Activated CD8-positive, alpha-beta T cell treated with anti-CD3 and anti-CD28 coated beads for 36 hours (primary cell): ENCODE data around the gene HLA-DRA. TPM values are rescaled to one million over a fixed set of nuclear protein-coding genes. Genes with fewer than 3 reads are reported as not detected.

Experiments
- ATAC-seq: fragments of 200-7000 bp; cut with Tn5 transposase; one replicate; pipeline ENCODE4 v1.10.0; 2021; ENCODE audit warnings: mild to moderate bottlenecking, moderate library complexity
- CTCF ChIA-PET: fragments of 350-600 bp; sonication (Branson Sonifier 250); formaldehyde crosslinking; loops from one replicate; lab custom pipeline; 2021; ENCODE audit warnings: antibody characterized with exemption; lab: Charles Lee
- POLR2A ChIA-PET: fragments of 350-600 bp; sonication (Branson Sonifier 250); formaldehyde crosslinking; loops from one replicate; lab custom pipeline; 2021; ENCODE audit warnings: antibody characterized with exemption; lab: Charles Lee
- DNase-seq: peaks from one replicate; pipeline ENCODE4 v3.0.0-alpha.2; 2020
- H3K27ac Mint-ChIP-seq: one replicate; pipeline ENCODE4 v1.8.0; 2021; ENCODE audit warnings: mild to moderate bottlenecking, mixed read lengths
- H3K27me3 Mint-ChIP-seq: one replicate; pipeline ENCODE4 v1.8.0; 2021; ENCODE audit warnings: mixed read lengths
- H3K36me3 Mint-ChIP-seq: one replicate; pipeline ENCODE4 v1.8.0; 2021; ENCODE audit warnings: low read depth, mixed read lengths
- H3K4me1 Mint-ChIP-seq: one replicate; pipeline ENCODE4 v1.8.0; 2021; ENCODE audit warnings: low read depth, mixed read lengths
- H3K4me3 Mint-ChIP-seq: one replicate; pipeline ENCODE4 v1.8.0; 2021; ENCODE audit warnings: mild to moderate bottlenecking, moderate library complexity, mixed read lengths
- H3K9me3 Mint-ChIP-seq: one replicate; pipeline ENCODE4 v1.8.0; 2021; ENCODE audit warnings: mixed read lengths
- CTCF ChIP-seq: fragments of 200-600 bp; IDR thresholded peaks from one replicate; pipeline ENCODE4 v1.8.0; 2022; ENCODE audit warnings: antibody characterized with exemption, mild to moderate bottlenecking
- intact Hi-C: fragments of 100-400 bp; cut with micrococcal nuclease; formaldehyde crosslinking; loops from one replicate; pipeline ENCODE4 v1.10.0; 2022
- total RNA-seq, 2 experiments: library from RNA; stranded (reverse); gene quantifications; one replicate each; pipeline ENCODE4 v1.2.3, GENCODE V29; 2021

The HLA-DRA gene
- total RNA-seq, 2 experiments from 2014 or later = 8.6 to 9.2 TPM

- peak; percentile 86 for DNase-seq
- ATAC-seq = peak; percentile 86
- POLR2A ChIA-PET = no interaction called here
- TF ChIP-seq CTCF = peak; percentile 90
- intact Hi-C loops = loop anchor here (2.0 to 5.0 kb wide), 2 partner anchors 283 to 384 kb away; no protein-coding TSS in a partner anchor
- Mint-ChIP-seq H3K36me3 (no peaks in the 10 kb centered on the region), H3K4me1 (no peaks in the 10 kb centered on the region), H3K4me3 (no peak overlapping the region), H3K27ac (no peak overlapping the region), H3K27me3 (peaks cover 42% of the 10 kb centered on the region), H3K9me3 (no peaks in the 10 kb centered on the region)
- CTCF ChIA-PET = interaction anchor here (0.7 to 6.2 kb wide), 52 partner anchors 10 to 467 kb away, joined by 3 to 68 read pairs (median 4); partner anchors contain the start of genes BTNL2, HLA-DQB1, HLA-DQB2 and HLA-DRA
Observed at GRCh38 chr6:32413427-32414047, 26.1 kb upstream of the HLA-DRA start.

- no peak overlapping the region for H3K4me3 Mint-ChIP-seq
- no peaks in the 10 kb centered on the region for H3K36me3 Mint-ChIP-seq
Observed at GRCh38 chr6:32415521-32416019, 24.1 kb upstream of the HLA-DRA start.

GRCh38 chr6:32416036-32416435 lies 23.7 kb upstream of the HLA-DRA start:
- no peak overlapping the region for H3K27ac Mint-ChIP-seq
- ChIA-PET CTCF (interaction anchor here (1.0 to 6.2 kb wide), 10 partner anchors 9 to 452 kb away, joined by 3 to 68 read pairs (median 11); partner anchors contain the start of genes BTNL2 and TAP2), POLR2A (no interaction called here)
- TF ChIP-seq CTCF = no peak
- H3K4me3 Mint-ChIP-seq = no peak overlapping the region
- H3K4me1 Mint-ChIP-seq = no peaks in the 10 kb centered on the region
- intact Hi-C loops = no loop called here
- DNase-seq = no peak
- no peaks in the 10 kb centered on the region for H3K9me3 Mint-ChIP-seq
- no peak for ATAC-seq
- no peaks in the 10 kb centered on the region for H3K36me3 Mint-ChIP-seq
- peaks cover 40% of the 10 kb centered on the region for H3K27me3 Mint-ChIP-seq

More at GRCh38 chr6:32415521-32416019, 24.1 kb upstream of the HLA-DRA start:
- peak; percentile 99 for TF ChIP-seq CTCF
- POLR2A ChIA-PET = no interaction called here
- peaks cover 42% of the 10 kb centered on the region for H3K27me3 Mint-ChIP-seq
- ATAC-seq (peak; percentile 84), DNase-seq (peak; percentile 87)
- H3K4me1 Mint-ChIP-seq = no peaks in the 10 kb centered on the region
- intact Hi-C loops = no loop called here
- no peak overlapping the region for H3K27ac Mint-ChIP-seq
- no peaks in the 10 kb centered on the region for H3K9me3 Mint-ChIP-seq
- CTCF ChIA-PET = interaction anchor here (0.8 to 6.2 kb wide), 14 partner anchors 9 to 453 kb away, joined by 3 to 68 read pairs (median 13); partner anchors contain the start of gene BTNL2

- Mint-ChIP-seq H3K4me1 (no peaks in the 10 kb centered on the region), H3K4me3 (no peak overlapping the region), H3K36me3 (no peaks in the 10 kb centered on the region), H3K9me3 (no peaks in the 10 kb centered on the region), H3K27me3 (peaks cover 11% of the 10 kb centered on the region), H3K27ac (no peak overlapping the region)
- CTCF ChIA-PET = interaction anchor here (1.1 to 4.0 kb wide), 7 partner anchors 9 to 372 kb away, joined by 3 to 34 read pairs (median 7); no protein-coding TSS in a partner anchor
- ATAC-seq = no peak
- no peak for DNase-seq
- TF ChIP-seq CTCF = no peak
- intact Hi-C loops = no loop called here
- POLR2A ChIA-PET = interaction anchor here (0.5 kb wide), 1 partner anchor 377 kb away, joined by 3 read pairs; no protein-coding TSS in a partner anchor
Observed at GRCh38 chr6:32424589-32425300, 14.9 kb upstream of the HLA-DRA start.
